ENCODE measurements around the gene ARRB1. TPM values are rescaled to one million over a fixed set of nuclear protein-coding genes. Genes with fewer than 3 reads are reported as not detected.

ARRB1 gene
- total and polyA plus RNA-seq, 10 of the 15 experiments (the other 5 are each of a cell fraction or from before 2014, with no cell fraction given), result 0.39 to 12.9 (median 1.7) TPM

DNA sequence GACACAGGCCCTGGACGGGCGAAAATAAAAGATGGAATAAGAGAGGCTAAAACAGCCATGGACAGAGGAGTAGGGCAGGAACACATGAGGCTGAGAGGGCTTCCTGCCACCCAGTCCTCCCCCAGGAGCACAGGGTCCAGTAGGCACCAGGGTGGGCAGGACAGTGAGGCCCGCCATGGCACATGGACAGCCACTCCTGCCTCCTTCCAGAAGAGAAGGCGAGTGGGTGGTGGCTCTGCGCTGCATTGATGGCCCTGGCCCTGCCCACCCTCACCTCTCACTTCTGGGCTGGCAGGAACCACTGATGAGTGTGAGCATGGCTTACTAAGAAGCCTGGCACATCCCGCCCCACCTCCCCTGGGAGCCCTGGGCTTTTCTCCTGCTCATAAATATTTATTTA lies 59.7 kb downstream of the ARRB1 start:
- RAD21 ChIA-PET (ENCODE audit: unreplicated experiment), result no interaction called here
- CTCF ChIA-PET, result interaction anchor here (1.0 to 1.4 kb wide), 2 partner anchors 96 to 151 kb away, joined by 3 to 4 read pairs; no protein-coding TSS in a partner anchor
- Histone ChIP-seq H3K9me3 (replicated peaks; ENCODE audit: control insufficient read depth, insufficient read depth, low read length) (no peaks in the 10 kb centered on the region), H3K4me3 (no peak overlapping the region), H3K27me3 (replicated peaks in 1 of 2; ENCODE audit: control insufficient read depth in 2 of 2, insufficient read depth in 2 of 2, low read length in 1 of 2) (no peaks in the 10 kb centered on the region), H2AFZ (ENCODE audit: control insufficient read depth, low read depth, low read length) (no peak overlapping the region), H4K20me1 (ENCODE audit: control insufficient read depth, insufficient read depth) (no peaks in the 10 kb centered on the region), H3K79me2 (ENCODE audit: control insufficient read depth, insufficient read depth, low read length) (no peaks in the 10 kb centered on the region), H3K27ac (ENCODE audit: control insufficient read depth, insufficient read depth) (no peak overlapping the region), H3K36me3 (ENCODE audit: control insufficient read depth in 2 of 2, insufficient read depth in 2 of 2, low read length in 1 of 2) (no peaks in the 10 kb centered on the region; a peak in 1 of 4 replicates), H3K4me2 (ENCODE audit: control insufficient read depth, insufficient read depth) (no peak overlapping the region), H3K4me1 (ENCODE audit: control insufficient read depth, insufficient read depth, low read length) (no peaks in the 10 kb centered on the region), H3K9ac (ENCODE audit: control insufficient read depth, insufficient read depth, low read length) (no peak overlapping the region)
- intact Hi-C loops (cut with micrococcal nuclease; ENCODE audit: unreplicated experiment), result no loop called here
- BruUV-seq (replicated peaks), result no TSS peak
- FAIRE-seq (no peak), DNase-seq (ENCODE audit: low read depth, low spot score) (no peak), ATAC-seq (no peak)
- 14% methylated on average over 6 of the region's 6 CpGs for WGBS (ENCODE audit: insufficient coverage, insufficient replicate concordance, low lambda C conversion rate, missing lambda C conversion rate)
- POLR2A ChIA-PET, result no interaction called here
- in situ Hi-C loops (cut with MboI), result no loop called here
- TF ChIP-seq, protein P1, sequence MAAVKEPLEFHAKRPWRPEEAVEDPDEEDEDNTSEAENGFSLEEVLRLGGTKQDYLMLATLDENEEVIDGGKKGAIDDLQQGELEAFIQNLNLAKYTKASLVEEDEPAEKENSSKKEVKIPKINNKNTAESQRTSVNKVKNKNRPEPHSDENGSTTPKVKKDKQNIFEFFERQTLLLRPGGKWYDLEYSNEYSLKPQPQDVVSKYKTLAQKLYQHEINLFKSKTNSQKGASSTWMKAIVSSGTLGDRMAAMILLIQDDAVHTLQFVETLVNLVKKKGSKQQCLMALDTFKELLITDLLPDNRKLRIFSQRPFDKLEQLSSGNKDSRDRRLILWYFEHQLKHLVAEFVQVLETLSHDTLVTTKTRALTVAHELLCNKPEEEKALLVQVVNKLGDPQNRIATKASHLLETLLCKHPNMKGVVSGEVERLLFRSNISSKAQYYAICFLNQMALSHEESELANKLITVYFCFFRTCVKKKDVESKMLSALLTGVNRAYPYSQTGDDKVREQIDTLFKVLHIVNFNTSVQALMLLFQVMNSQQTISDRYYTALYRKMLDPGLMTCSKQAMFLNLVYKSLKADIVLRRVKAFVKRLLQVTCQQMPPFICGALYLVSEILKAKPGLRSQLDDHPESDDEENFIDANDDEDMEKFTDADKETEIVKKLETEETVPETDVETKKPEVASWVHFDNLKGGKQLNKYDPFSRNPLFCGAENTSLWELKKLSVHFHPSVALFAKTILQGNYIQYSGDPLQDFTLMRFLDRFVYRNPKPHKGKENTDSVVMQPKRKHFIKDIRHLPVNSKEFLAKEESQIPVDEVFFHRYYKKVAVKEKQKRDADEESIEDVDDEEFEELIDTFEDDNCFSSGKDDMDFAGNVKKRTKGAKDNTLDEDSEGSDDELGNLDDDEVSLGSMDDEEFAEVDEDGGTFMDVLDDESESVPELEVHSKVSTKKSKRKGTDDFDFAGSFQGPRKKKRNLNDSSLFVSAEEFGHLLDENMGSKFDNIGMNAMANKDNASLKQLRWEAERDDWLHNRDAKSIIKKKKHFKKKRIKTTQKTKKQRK (IDR thresholded peaks at IDR 0.05; ENCODE audit: low read depth, low read length), result no peak
- TF ChIP-seq, protein P2, sequence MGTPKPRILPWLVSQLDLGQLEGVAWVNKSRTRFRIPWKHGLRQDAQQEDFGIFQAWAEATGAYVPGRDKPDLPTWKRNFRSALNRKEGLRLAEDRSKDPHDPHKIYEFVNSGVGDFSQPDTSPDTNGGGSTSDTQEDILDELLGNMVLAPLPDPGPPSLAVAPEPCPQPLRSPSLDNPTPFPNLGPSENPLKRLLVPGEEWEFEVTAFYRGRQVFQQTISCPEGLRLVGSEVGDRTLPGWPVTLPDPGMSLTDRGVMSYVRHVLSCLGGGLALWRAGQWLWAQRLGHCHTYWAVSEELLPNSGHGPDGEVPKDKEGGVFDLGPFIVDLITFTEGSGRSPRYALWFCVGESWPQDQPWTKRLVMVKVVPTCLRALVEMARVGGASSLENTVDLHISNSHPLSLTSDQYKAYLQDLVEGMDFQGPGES (IDR thresholded peaks at IDR 0.05), result no peak
- TF ChIP-seq ZZZ3 (IDR thresholded peaks at IDR 0.05; ENCODE audit: control insufficient read depth, insufficient read length, low read depth) (no peak), YY1 (IDR thresholded peaks at IDR 0.05; ENCODE audit: low read depth, low read length) (no peak), NFIC (IDR thresholded peaks at IDR 0.05; ENCODE audit: low read depth, low read length) (no peak), TCF7 (IDR thresholded peaks at IDR 0.05; ENCODE audit: borderline replicate concordance) (no peak), SPI1 (IDR thresholded peaks at IDR 0.05; ENCODE audit: borderline replicate concordance, insufficient read depth, low read depth, low read length) (no peak), ZBED1 (IDR thresholded peaks at IDR 0.05; ENCODE audit: borderline replicate concordance) (no peak), TARDBP (IDR thresholded peaks at IDR 0.05; ENCODE audit: borderline replicate concordance) (no peak), POLR2AphosphoS5 (IDR thresholded peaks at IDR 0.05; ENCODE audit: low read length) (no peak), ZNF24 (IDR thresholded peaks at IDR 0.05) (no peak), MEF2B (IDR thresholded peaks at IDR 0.05; ENCODE audit: partially characterized antibody, poor library complexity, severe bottlenecking) (no peak), PML (IDR thresholded peaks at IDR 0.05; ENCODE audit: low read length) (no peak), KDM1A (IDR thresholded peaks at IDR 0.05; ENCODE audit: borderline replicate concordance) (no peak), KLF5 (IDR thresholded peaks at IDR 0.05; ENCODE audit: partially characterized antibody) (no peak), POU2F2 (IDR thresholded peaks at IDR 0.05; ENCODE audit: borderline replicate concordance, low read depth, low read length) (no peak), NBN (IDR thresholded peaks at IDR 0.05) (no peak)
- TF ChIP-seq, protein P3, sequence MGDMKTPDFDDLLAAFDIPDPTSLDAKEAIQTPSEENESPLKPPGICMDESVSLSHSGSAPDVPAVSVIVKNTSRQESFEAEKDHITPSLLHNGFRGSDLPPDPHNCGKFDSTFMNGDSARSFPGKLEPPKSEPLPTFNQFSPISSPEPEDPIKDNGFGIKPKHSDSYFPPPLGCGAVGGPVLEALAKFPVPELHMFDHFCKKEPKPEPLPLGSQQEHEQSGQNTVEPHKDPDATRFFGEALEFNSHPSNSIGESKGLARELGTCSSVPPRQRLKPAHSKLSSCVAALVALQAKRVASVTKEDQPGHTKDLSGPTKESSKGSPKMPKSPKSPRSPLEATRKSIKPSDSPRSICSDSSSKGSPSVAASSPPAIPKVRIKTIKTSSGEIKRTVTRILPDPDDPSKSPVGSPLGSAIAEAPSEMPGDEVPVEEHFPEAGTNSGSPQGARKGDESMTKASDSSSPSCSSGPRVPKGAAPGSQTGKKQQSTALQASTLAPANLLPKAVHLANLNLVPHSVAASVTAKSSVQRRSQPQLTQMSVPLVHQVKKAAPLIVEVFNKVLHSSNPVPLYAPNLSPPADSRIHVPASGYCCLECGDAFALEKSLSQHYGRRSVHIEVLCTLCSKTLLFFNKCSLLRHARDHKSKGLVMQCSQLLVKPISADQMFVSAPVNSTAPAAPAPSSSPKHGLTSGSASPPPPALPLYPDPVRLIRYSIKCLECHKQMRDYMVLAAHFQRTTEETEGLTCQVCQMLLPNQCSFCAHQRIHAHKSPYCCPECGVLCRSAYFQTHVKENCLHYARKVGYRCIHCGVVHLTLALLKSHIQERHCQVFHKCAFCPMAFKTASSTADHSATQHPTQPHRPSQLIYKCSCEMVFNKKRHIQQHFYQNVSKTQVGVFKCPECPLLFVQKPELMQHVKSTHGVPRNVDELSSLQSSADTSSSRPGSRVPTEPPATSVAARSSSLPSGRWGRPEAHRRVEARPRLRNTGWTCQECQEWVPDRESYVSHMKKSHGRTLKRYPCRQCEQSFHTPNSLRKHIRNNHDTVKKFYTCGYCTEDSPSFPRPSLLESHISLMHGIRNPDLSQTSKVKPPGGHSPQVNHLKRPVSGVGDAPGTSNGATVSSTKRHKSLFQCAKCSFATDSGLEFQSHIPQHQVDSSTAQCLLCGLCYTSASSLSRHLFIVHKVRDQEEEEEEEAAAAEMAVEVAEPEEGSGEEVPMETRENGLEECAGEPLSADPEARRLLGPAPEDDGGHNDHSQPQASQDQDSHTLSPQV (IDR thresholded peaks at IDR 0.05), result no peak
- SMC1A ChIA-PET (ENCODE audit: uncharacterized antibody, unreplicated experiment), result no interaction called here

Data from GM12878 (cell line).